HG03045 (cell line): ENCODE results near the gene REEP1.

Experiments
- ATAC-seq: cut with Tn5 transposase; IDR thresholded peaks from one replicate; pipeline ENCODE4 v1.9.1; 2021; ENCODE audit warnings: mild to moderate bottlenecking, moderate library complexity; ENCODE audit not compliant: unreplicated experiment

The REEP1 gene

GRCh38 chr2:86337244-86337835, at the start of gene REEP1:
TSS of gene REEP1 (minus strand) at chr2:86337626. CDS start at chr2:86337510, 116 bp downstream.
- no peak for ATAC-seq

- no peak for ATAC-seq
Observed at GRCh38 chr2:86383844-86384243, 46.4 kb upstream of the REEP1 start.

- ATAC-seq = no peak
Observed at GRCh38 chr2:86382698-86383097, 45.3 kb upstream of the REEP1 start.

- ATAC-seq = no peak
Observed at GRCh38 chr2:86382108-86382507, 44.7 kb upstream of the REEP1 start.

- no peak for ATAC-seq
Observed at GRCh38 chr2:86378469-86378868, 41.0 kb upstream of the REEP1 start.

- ATAC-seq = no peak
Observed at GRCh38 chr2:86375623-86376022, 38.2 kb upstream of the REEP1 start.

- no peak for ATAC-seq
Observed at GRCh38 chr2:86372641-86373502, 35.4 kb upstream of the REEP1 start.

GRCh38 chr2:86372133-86372532, 34.7 kb upstream of the REEP1 start:
- no peak for ATAC-seq

- no peak for ATAC-seq
Observed at GRCh38 chr2:86371527-86371926, 34.1 kb upstream of the REEP1 start.

GRCh38 chr2:86370579-86370978, 33.2 kb upstream of the REEP1 start:
- ATAC-seq = no peak

GRCh38 chr2:86368161-86368824, 30.9 kb upstream of the REEP1 start:
- ATAC-seq = no peak

GRCh38 chr2:86367499-86367777, 30.0 kb upstream of the REEP1 start:
- no peak for ATAC-seq

GRCh38 chr2:86366651-86367498, 29.4 kb upstream of the REEP1 start:
- ATAC-seq = no peak

- no peak for ATAC-seq
Observed at GRCh38 chr2:86364894-86365293, 27.5 kb upstream of the REEP1 start.

GRCh38 chr2:86360776-86361175, 23.4 kb upstream of the REEP1 start:
- no peak for ATAC-seq

- no peak for ATAC-seq
Observed at GRCh38 chr2:86358957-86359356, 21.5 kb upstream of the REEP1 start.

- no peak for ATAC-seq
Observed at GRCh38 chr2:86357392-86357963, 20.1 kb upstream of the REEP1 start.

- no peak for ATAC-seq
Observed at GRCh38 chr2:86352727-86353221, 15.3 kb upstream of the REEP1 start.

GRCh38 chr2:86352137-86352726, 14.8 kb upstream of the REEP1 start:
- ATAC-seq = no peak

- ATAC-seq = no peak
Observed at GRCh38 chr2:86350751-86351150, 13.3 kb upstream of the REEP1 start.
